BJ (cell line): Measurements from ENCODE around the gene CYP24A1. TPM values are rescaled to one million over a fixed set of nuclear protein-coding genes. Genes with fewer than 3 reads are reported as not detected.

Experiments
- CTCF ChIA-PET: fragments of 350-600 bp; formaldehyde crosslinking; extraction: SDS; loops from one replicate; lab custom pipeline; 2021; ENCODE audit warnings: antibody characterized with exemption, inconsistent platforms; lab: Yijun Ruan, JAX
- POLR2A ChIA-PET: fragments of 300-600 bp; sonication (Branson Sonifier 250); formaldehyde crosslinking; extraction: SDS; loops from one replicate; lab custom pipeline; 2021; ENCODE audit warnings: antibody characterized with exemption; lab: Charles Lee
- DNase-seq: peaks from one replicate; pipeline ENCODE4 v3.0.0-alpha.2; 2011; ENCODE audit warnings: low read depth
- H3K27me3 ChIP-seq: 2 replicates; pipeline ENCODE4 v1.6.0; 2011; ENCODE audit warnings: low read length; ENCODE audit not compliant: control insufficient read depth, insufficient read depth
- H3K36me3 ChIP-seq: 2 replicates; pipeline ENCODE4 v1.5.1; 2011; ENCODE audit warnings: low read length; ENCODE audit not compliant: control insufficient read depth, insufficient read depth
- H3K4me3 ChIP-seq: 2 replicates; pipeline ENCODE4 v1.5.1; 2011; ENCODE audit warnings: low read depth, mild to moderate bottlenecking, control low read depth, low read length
- CTCF ChIP-seq: IDR thresholded peaks from 2 replicates; pipeline ENCODE4 v1.5.1; 2011; ENCODE audit warnings: low read depth, mild to moderate bottlenecking, control low read depth, inconsistent platforms, low read length, moderate library complexity; ENCODE audit not compliant: insufficient read depth
- polyA plus RNA-seq: library from polyadenylated mRNA; depleted of rRNA; stranded (reverse); fragments of >200 nt; gene quantifications from 2 replicates; pipeline ENCODE4 v1.2.3, GENCODE V29; 2011

Gene CYP24A1
- polyA plus RNA-seq, 1 experiment: 0.10 TPM

- no peak overlapping the region for H3K4me3 ChIP-seq
- TF ChIP-seq CTCF: no peak
- H3K36me3 ChIP-seq: no peaks in the 10 kb centered on the region
- DNase-seq: no peak
- peaks cover 20% of the 10 kb centered on the region for H3K27me3 ChIP-seq
- CTCF ChIA-PET: interaction anchor here (0.7 to 2.7 kb wide), 3 partner anchors 9 to 66 kb away, joined by 4 to 13 read pairs (median 7); no protein-coding TSS in a partner anchor
- POLR2A ChIA-PET: no interaction called here
Measured at GRCh38 chr20:54170026-54170471, 3.7 kb downstream of the CYP24A1 start.

GRCh38 chr20:54168961-54169862 is 4.6 kb downstream of the CYP24A1 start:
- POLR2A ChIA-PET: no interaction called here
- Histone ChIP-seq H3K36me3 (no peaks in the 10 kb centered on the region), H3K4me3 (no peak overlapping the region), H3K27me3 (peaks cover 16% of the 10 kb centered on the region)
- CTCF ChIA-PET: interaction anchor here (0.7 to 2.7 kb wide), 3 partner anchors 9 to 65 kb away, joined by 4 to 13 read pairs (median 7); no protein-coding TSS in a partner anchor
- no peak for TF ChIP-seq CTCF
- no peak for DNase-seq

GRCh38 chr20:54167909-54168872 is 5.6 kb downstream of the CYP24A1 start:
- no peak overlapping the region for H3K4me3 ChIP-seq
- ChIA-PET CTCF (interaction anchor here (0.5 to 0.9 kb wide), 2 partner anchors 9 to 65 kb away, joined by 3 read pairs; no protein-coding TSS in a partner anchor), POLR2A (no interaction called here)
- H3K27me3 ChIP-seq: peaks cover 10% of the 10 kb centered on the region
- H3K36me3 ChIP-seq: no peaks in the 10 kb centered on the region
- TF ChIP-seq CTCF: no peak
- DNase-seq: no peak

- peaks cover 2% of the 10 kb centered on the region; the same call in 1 of the 2 replicates for H3K27me3 ChIP-seq
- H3K36me3 ChIP-seq: no peaks in the 10 kb centered on the region
- CTCF ChIA-PET: interaction anchor here (0.9 kb wide), 1 partner anchor 64 kb away, joined by 3 read pairs; no protein-coding TSS in a partner anchor
- TF ChIP-seq CTCF: no peak
- no peak for DNase-seq
- no peak overlapping the region for H3K4me3 ChIP-seq
- POLR2A ChIA-PET: no interaction called here
Measured at GRCh38 chr20:54166987-54167662, 6.7 kb downstream of the CYP24A1 start.
